Stimulated activated naive CD8-positive, alpha-beta T cell treated with anti-CD3 and anti-CD28 coated beads, Interleukin-15, Interleukin-2, amounts not matched to agents 100 U/mL and 50 U/mL, for 24 hours (primary cell): ENCODE measurements around the gene RNU5B-1.
"Not testable (repeated sequence)": the region's sequence is repeated elsewhere in the genome, so short reads cannot be mapped to it uniquely, and the experiment has no call there.

Source experiments
- ATAC-seq: fragments of 150-1000 bp; cut with Tn5 transposase; one replicate; pipeline ENCODE4 v1.10.0; 2021
- DNase-seq: peaks from one replicate; pipeline ENCODE4 v3.0.0; 2021

RNU5B-1 gene

GRCh38 chr15:65344214-65344913 is 39.9 kb downstream of the RNU5B-1 start:
- ATAC-seq (no peak), DNase-seq (no peak)

- DNase-seq = no peak
- no peak for ATAC-seq
Measured at GRCh38 chr15:65344914-65345275, 40.4 kb downstream of the RNU5B-1 start.

GRCh38 chr15:65346856-65347598 is 42.5 kb downstream of the RNU5B-1 start:
- ATAC-seq = no peak
- DNase-seq = no peak

- ATAC-seq, DNase-seq: not testable (repeated sequence)
Measured at GRCh38 chr15:65347756-65348155, 43.3 kb downstream of the RNU5B-1 start.

GRCh38 chr15:65349338-65349737 is 44.9 kb downstream of the RNU5B-1 start:
- ATAC-seq (no peak), DNase-seq (no peak)

GRCh38 chr15:65351972-65352371 is 47.5 kb downstream of the RNU5B-1 start:
- not testable (repeated sequence) for DNase-seq, ATAC-seq
